Naive thymus-derived CD4-positive, alpha-beta T cell (primary cell): ENCODE data around the gene CHRNA7. TPM values are rescaled to one million over a fixed set of nuclear protein-coding genes. Genes with fewer than 3 reads are reported as not detected.

Experiments
- ATAC-seq: fragments of 150-1000 bp; cut with Tn5 transposase; 2 replicates; pipeline ENCODE4 v1.10.0; 2021; ENCODE audit warnings: mild to moderate bottlenecking, moderate library complexity
- CTCF ChIA-PET: fragments of 350-600 bp; sonication (Branson Sonifier 250); formaldehyde crosslinking; loops from one replicate; lab custom pipeline; 2021; ENCODE audit warnings: antibody characterized with exemption; lab: Charles Lee
- POLR2A ChIA-PET: fragments of 350-600 bp; sonication (Branson Sonifier 250); formaldehyde crosslinking; loops from one replicate; lab custom pipeline; 2021; ENCODE audit warnings: antibody characterized with exemption, inconsistent platforms; lab: Charles Lee
- DNase-seq, 9 donors: peaks; one replicate each; pipeline versions ENCODE4 v3.0.0 to v3.0.0-alpha.2; 2020 to 2022; ENCODE audit warnings: mixed read lengths in 1 of 9
- H3K27ac ChIP-seq: one replicate; pipeline ENCODE4 v1.7.0; 2013; ENCODE audit warnings: mild to moderate bottlenecking, low read depth, low read length, moderate library complexity
- H3K27me3 ChIP-seq, 2 donors: one replicate each; pipeline ENCODE4 v1.7.0; 2013; ENCODE audit warnings: low read length in 2 of 2, mild to moderate bottlenecking in 2 of 2, moderate library complexity in 2 of 2; ENCODE audit not compliant: control insufficient read depth in 2 of 2, insufficient read depth in 2 of 2
- H3K36me3 ChIP-seq, 3 experiments: 1 replicate in 2 of 3; 2 replicates in 1 of 3; pipeline ENCODE4 v1.7.0; 2013; ENCODE audit warnings: low read length in 3 of 3, mild to moderate bottlenecking in 3 of 3, moderate library complexity in 1 of 3; ENCODE audit not compliant: insufficient read depth in 3 of 3, control insufficient read depth in 2 of 3
- H3K4me1 ChIP-seq, 2 donors: one replicate each; pipeline ENCODE4 v1.7.0; 2013; ENCODE audit warnings: low read length in 2 of 2, mild to moderate bottlenecking in 2 of 2, moderate library complexity in 1 of 2; ENCODE audit not compliant: control insufficient read depth in 2 of 2, insufficient read depth in 2 of 2
- H3K4me3 ChIP-seq: 2 replicates; pipeline ENCODE4 v1.7.0; 2013; ENCODE audit warnings: mild to moderate bottlenecking, low read length
- H3K9me3 ChIP-seq, 3 experiments: 1 replicate in 2 of 3; 2 replicates in 1 of 3; pipeline ENCODE4 v1.7.0; 2013; ENCODE audit warnings: low read length in 3 of 3; ENCODE audit not compliant: control insufficient read depth in 2 of 3
- H3K27ac Mint-ChIP-seq, 9 donors: one replicate each; pipeline ENCODE4 v1.8.0; 2020 to 2022; ENCODE audit warnings: mixed read lengths in 9 of 9, mild to moderate bottlenecking in 8 of 9, moderate library complexity in 5 of 9, inconsistent platforms in 2 of 9
- H3K27me3 Mint-ChIP-seq, 5 donors: one replicate each; pipeline ENCODE4 v1.8.0; 2021 to 2022; ENCODE audit warnings: mixed read lengths in 5 of 5, mild to moderate bottlenecking in 1 of 5
- H3K36me3 Mint-ChIP-seq, 5 donors: one replicate each; pipeline ENCODE4 v1.8.0; 2020 to 2022; ENCODE audit warnings: mixed read lengths in 5 of 5, mild to moderate bottlenecking in 3 of 5, inconsistent platforms in 1 of 5
- H3K4me1 Mint-ChIP-seq, 7 donors: one replicate each; pipeline ENCODE4 v1.8.0; 2020 to 2022; ENCODE audit warnings: mixed read lengths in 7 of 7, mild to moderate bottlenecking in 3 of 7, inconsistent platforms in 1 of 7
- H3K4me3 Mint-ChIP-seq, 10 donors: one replicate each; pipeline ENCODE4 v1.8.0; 2020 to 2022; ENCODE audit warnings: mild to moderate bottlenecking in 10 of 10, mixed read lengths in 10 of 10, moderate library complexity in 6 of 10, inconsistent platforms in 2 of 10
- H3K9me3 Mint-ChIP-seq, 11 donors: one replicate each; pipeline ENCODE4 v1.8.0; 2020 to 2022; ENCODE audit warnings: mixed read lengths in 11 of 11, mild to moderate bottlenecking in 4 of 11, inconsistent platforms in 1 of 11, moderate library complexity in 1 of 11
- intact Hi-C, 2 donors: fragments of 100-400 bp; cut with micrococcal nuclease; formaldehyde crosslinking; loops; one replicate each; pipeline ENCODE4 v1.15.1; 2023
- polyA plus RNA-seq, 2 donors: library from polyadenylated mRNA; unstranded; fragments of 300-500 nt; fragmentation: Illumina TruSeq; gene quantifications; one replicate each; pipeline ENCODE4 v1.2.3, GENCODE V29; 2021
- total RNA-seq, 6 experiments: library from RNA in 5 of 6; stranded (reverse) in 5 of 6; gene quantifications; 1 replicate in 5 of 6; 2 replicates in 1 of 6; pipeline ENCODE4 v1.2.3 and lab custom pipeline; 2021 to 2026

The CHRNA7 gene
- total RNA-seq = 1 to 10 TPM in 2 of 5 experiments, under 1 TPM in 1, not detected in 2; 0.24 to 1.6 (median 1.3) TPM
- polyA plus RNA-seq = under 1 TPM in 1 of 2 donors, not detected in 1; 0.09 TPM
- total RNA-seq (lab: John Stamatoyannopoulos, UW) = not detected

DNA sequence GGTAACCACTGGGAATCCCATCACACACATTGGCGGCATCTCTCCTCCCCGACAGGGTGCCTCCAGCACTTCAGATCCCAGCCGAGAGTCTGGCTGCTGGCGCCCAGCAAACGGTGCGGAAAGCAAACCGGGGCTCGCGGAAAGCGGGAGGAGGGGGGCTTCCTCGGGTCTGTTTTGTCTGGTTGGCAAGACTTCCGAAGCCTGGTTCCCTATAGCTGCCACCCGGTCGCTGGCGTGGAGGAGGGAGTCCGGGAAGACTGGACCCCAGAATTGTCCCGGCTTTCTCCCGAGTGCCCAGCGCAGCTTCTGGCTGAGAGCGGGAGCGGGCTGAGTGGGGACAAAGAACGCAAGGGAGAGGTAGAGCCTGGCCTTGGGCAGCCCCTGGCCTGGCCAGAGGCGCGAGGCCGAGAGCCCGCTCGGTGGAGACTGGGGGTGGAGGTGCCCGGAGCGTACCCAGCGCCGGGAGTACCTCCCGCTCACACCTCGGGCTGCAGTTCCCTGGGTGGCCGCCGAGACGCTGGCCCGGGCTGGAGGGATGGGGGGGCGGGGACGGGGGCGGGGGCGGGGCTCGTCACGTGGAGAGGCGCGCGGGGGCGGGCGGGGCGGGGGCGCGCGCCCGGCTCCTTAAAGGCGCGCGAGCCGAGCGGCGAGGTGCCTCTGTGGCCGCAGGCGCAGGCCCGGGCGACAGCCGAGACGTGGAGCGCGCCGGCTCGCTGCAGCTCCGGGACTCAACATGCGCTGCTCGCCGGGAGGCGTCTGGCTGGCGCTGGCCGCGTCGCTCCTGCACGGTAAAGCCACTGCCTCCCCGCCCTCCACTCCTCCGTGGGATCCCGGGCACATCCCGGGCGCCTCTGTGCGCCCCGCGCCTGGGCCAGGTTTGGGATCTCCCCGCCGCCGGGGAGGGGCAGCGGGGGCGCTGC, at the start of gene CHRNA7:
CHRNA7 (plus strand) TSS at position 654 of the 920 bp plus-strand sequence; CDS start at position 734, 80 bp downstream.
- no peaks in the 10 kb centered on the region for H3K36me3 Mint-ChIP-seq
- Histone ChIP-seq H3K4me3 (no peak within 1 kb of the TSS), H3K27me3 (peaks cover 0 to 2% of the 10 kb centered on the region in 2 donors), H3K36me3 (no peaks in the 10 kb centered on the region), H3K9me3 (no peaks in the 10 kb centered on the region), H3K4me1 (no peaks in the 10 kb centered on the region), H3K27ac (no peak within 1 kb of the TSS)
- DNase-seq (no peak), ATAC-seq (peak; percentile 47)
- H3K27me3 Mint-ChIP-seq = peaks cover 63 to 79% (median 72%) of the 10 kb centered on the region in 5 donors
- H3K9me3 Mint-ChIP-seq = peaks cover 0 to 2% (median 0%) of the 10 kb centered on the region in 11 donors
- POLR2A ChIA-PET = no interaction called here
- H3K27ac Mint-ChIP-seq = no peak within 1 kb of the TSS
- intact Hi-C loops = no loop called here
- peak within 1 kb of the TSS; percentile 18 to 79 (median 62) for H3K4me3 Mint-ChIP-seq
- CTCF ChIA-PET = no interaction called here
- H3K4me1 Mint-ChIP-seq = peaks cover 0 to 16% (median 7%) of the 10 kb centered on the region in 7 donors

DNA sequence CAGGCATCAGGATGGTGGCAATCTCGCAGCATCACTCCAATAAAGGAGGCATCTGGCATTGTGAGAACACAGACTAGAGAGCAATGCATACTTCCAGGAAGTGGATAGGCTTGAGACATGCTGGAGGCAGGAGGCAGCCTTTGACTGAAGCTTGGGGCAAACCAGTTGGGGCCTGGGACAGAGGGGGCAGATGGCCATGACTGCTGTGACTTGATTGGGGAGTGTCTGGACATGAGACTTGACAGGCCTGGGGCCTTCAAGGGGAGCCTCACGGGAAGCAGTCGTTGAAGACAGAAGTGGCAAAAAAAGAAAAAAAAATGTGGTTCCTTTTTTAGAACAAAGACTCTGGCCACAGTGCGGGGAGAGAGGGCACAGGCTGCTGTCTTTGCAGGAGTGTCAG, 44.7 kb upstream of the CHRNA7 start:
- Mint-ChIP-seq H3K4me3 (no peak overlapping the region), H3K9me3 (peaks cover 0 to 8% (median 0%) of the 10 kb centered on the region in 11 donors), H3K27ac (no peak overlapping the region), H3K4me1 (peaks cover 0 to 19% (median 4%) of the 10 kb centered on the region in 7 donors), H3K36me3 (no peaks in the 10 kb centered on the region), H3K27me3 (peaks cover 0 to 9% (median 5%) of the 10 kb centered on the region in 5 donors)
- Histone ChIP-seq H3K36me3 (no peaks in the 10 kb centered on the region), H3K4me3 (no peak overlapping the region), H3K27ac (no peak overlapping the region), H3K4me1 (no peaks in the 10 kb centered on the region), H3K27me3 (no peaks in the 10 kb centered on the region), H3K9me3 (no peaks in the 10 kb centered on the region)
- DNase-seq (no peak), ATAC-seq (no peak)
- POLR2A ChIA-PET = no interaction called here
- intact Hi-C loops = no loop called here
- CTCF ChIA-PET = no interaction called here

DNA sequence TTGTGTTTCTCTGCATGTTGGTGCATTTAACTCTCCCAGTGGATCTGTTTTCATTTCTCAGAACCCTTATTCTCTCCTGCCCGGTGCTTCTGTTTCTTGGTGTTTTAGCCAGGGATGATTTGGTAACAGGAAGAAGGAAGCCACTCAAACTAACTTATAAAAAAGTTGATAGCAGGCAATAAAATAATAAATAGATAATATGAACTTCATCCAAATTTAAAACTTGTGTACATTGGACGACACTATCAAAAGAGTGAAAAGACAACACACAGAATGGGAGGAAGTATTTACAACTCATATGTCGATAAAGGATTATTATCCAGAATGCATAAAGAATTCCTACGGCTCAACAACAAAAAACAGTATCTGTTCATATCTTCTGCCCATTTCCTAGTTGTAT, 37.3 kb upstream of the CHRNA7 start:
- H3K9me3 Mint-ChIP-seq = peaks cover 0 to 8% (median 0%) of the 10 kb centered on the region in 11 donors
- H3K36me3 Mint-ChIP-seq = no peaks in the 10 kb centered on the region
- ChIA-PET POLR2A (no interaction called here), CTCF (interaction anchor here (1.5 kb wide), 1 partner anchor 15 kb away, joined by 3 read pairs; no protein-coding TSS in a partner anchor)
- intact Hi-C loops = no loop called here
- ATAC-seq (no peak), DNase-seq (no peak)
- peaks cover 1 to 20% (median 8%) of the 10 kb centered on the region in 5 donors for H3K27me3 Mint-ChIP-seq
- H3K4me1 Mint-ChIP-seq = no peaks in the 10 kb centered on the region
- Histone ChIP-seq H3K9me3 (no peaks in the 10 kb centered on the region), H3K27ac (no peak overlapping the region), H3K36me3 (no peaks in the 10 kb centered on the region), H3K4me1 (no peaks in the 10 kb centered on the region), H3K27me3 (no peaks in the 10 kb centered on the region), H3K4me3 (no peak overlapping the region)
- H3K27ac Mint-ChIP-seq = no peak overlapping the region
- no peak overlapping the region for H3K4me3 Mint-ChIP-seq

DNA sequence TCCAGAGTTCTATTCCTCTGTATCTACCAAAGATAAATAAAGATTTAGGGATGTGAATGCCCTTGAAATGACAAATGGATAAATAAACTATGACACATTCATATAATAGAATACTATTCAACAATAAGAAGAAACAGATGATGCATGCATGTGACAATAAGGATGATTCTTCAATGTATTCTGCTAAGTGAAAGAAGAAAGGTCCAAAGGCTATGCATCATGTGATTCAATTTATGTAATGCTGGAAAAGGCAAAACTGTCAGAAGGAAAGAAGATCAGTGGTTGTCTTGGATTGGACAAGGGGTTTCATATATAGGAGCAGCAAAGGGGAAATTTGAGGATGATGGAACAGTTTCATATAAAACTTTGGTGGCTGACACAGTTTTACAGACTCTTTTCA, 32.6 kb upstream of the CHRNA7 start:
- Mint-ChIP-seq H3K27ac (no peak overlapping the region), H3K36me3 (no peaks in the 10 kb centered on the region), H3K4me1 (no peaks in the 10 kb centered on the region), H3K9me3 (peaks cover 0 to 2% (median 0%) of the 10 kb centered on the region in 11 donors), H3K27me3 (peaks cover 2 to 26% (median 19%) of the 10 kb centered on the region in 5 donors), H3K4me3 (no peak overlapping the region)
- Histone ChIP-seq H3K27me3 (no peaks in the 10 kb centered on the region), H3K4me1 (no peaks in the 10 kb centered on the region), H3K27ac (no peak overlapping the region), H3K4me3 (no peak overlapping the region), H3K36me3 (no peaks in the 10 kb centered on the region), H3K9me3 (no peaks in the 10 kb centered on the region)
- ChIA-PET POLR2A (no interaction called here), CTCF (interaction anchor here (0.6 kb wide), 1 partner anchor 34 kb away, joined by 3 read pairs; no protein-coding TSS in a partner anchor)
- ATAC-seq (no peak), DNase-seq (no peak)
- intact Hi-C loops = no loop called here

DNA sequence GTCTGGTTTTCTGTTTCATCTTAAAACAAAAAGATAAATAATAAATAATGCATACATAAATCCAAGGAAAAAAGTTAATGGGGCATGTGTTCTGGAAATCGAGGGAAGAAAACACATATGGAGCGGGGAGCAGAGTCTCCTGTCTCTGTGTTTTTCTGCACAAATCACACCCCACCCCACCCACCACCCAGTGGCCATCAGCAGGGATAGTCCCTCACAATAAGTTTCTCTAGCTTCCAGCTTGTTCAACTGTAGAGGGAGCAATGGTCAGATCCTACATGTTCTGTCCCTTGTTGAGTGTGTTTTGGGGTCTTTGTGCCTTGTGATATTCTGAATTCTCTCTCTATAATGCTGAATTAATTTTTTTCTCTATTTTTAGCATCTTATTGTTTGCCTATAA, 26.8 kb upstream of the CHRNA7 start:
- Mint-ChIP-seq H3K9me3 (peaks cover 0 to 4% (median 0%) of the 10 kb centered on the region in 11 donors), H3K36me3 (no peaks in the 10 kb centered on the region), H3K27me3 (peaks cover 2 to 21% (median 18%) of the 10 kb centered on the region in 5 donors), H3K4me1 (no peaks in the 10 kb centered on the region), H3K27ac (no peak overlapping the region), H3K4me3 (no peak overlapping the region)
- H3K27ac ChIP-seq = no peak overlapping the region
- H3K4me1 ChIP-seq = no peaks in the 10 kb centered on the region
- H3K4me3 ChIP-seq = no peak overlapping the region
- ChIA-PET CTCF (no interaction called here), POLR2A (no interaction called here)
- H3K36me3 ChIP-seq = no peaks in the 10 kb centered on the region
- ATAC-seq (no peak), DNase-seq (no peak)
- no peaks in the 10 kb centered on the region for H3K9me3 ChIP-seq
- intact Hi-C loops = no loop called here
- no peaks in the 10 kb centered on the region for H3K27me3 ChIP-seq

DNA sequence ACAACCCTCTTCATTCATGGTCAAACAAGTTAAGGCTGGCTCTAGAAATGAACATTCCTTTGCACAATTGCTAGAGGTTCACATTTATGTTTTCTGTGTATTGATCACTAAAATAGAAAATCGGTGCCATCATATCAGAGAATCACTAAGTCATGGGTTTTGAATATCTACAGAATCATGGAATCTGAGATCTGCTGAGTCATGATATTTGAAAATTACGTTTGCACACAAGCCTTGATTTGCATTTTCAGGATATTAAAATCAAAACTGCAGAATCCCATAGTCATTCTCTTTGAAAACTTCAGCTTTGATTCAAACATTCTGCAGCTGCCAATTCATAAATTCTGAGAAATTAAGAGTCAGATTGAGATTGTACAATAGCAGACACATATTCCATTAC, 26.1 kb upstream of the CHRNA7 start:
- H3K36me3 ChIP-seq = no peaks in the 10 kb centered on the region
- CTCF ChIA-PET = no interaction called here
- H3K4me1 Mint-ChIP-seq = no peaks in the 10 kb centered on the region
- peaks cover 0 to 4% (median 0%) of the 10 kb centered on the region in 11 donors for H3K9me3 Mint-ChIP-seq
- H3K27me3 ChIP-seq = no peaks in the 10 kb centered on the region
- no peaks in the 10 kb centered on the region for H3K9me3 ChIP-seq
- no peak overlapping the region for H3K4me3 Mint-ChIP-seq
- H3K4me1 ChIP-seq = no peaks in the 10 kb centered on the region
- POLR2A ChIA-PET = no interaction called here
- DNase-seq = no peak
- H3K27ac Mint-ChIP-seq = no peak overlapping the region
- peaks cover 2 to 24% (median 19%) of the 10 kb centered on the region in 5 donors for H3K27me3 Mint-ChIP-seq
- H3K36me3 Mint-ChIP-seq = no peaks in the 10 kb centered on the region
- no peak overlapping the region for H3K27ac ChIP-seq
- H3K4me3 ChIP-seq = no peak overlapping the region
- no peak for ATAC-seq
- intact Hi-C loops = no loop called here
